Neural cell (in vitro differentiated cells): ENCODE measurements around the gene FGF12. TPM values are rescaled to one million over a fixed set of nuclear protein-coding genes. Genes with fewer than 3 reads are reported as not detected.

Experiments
- H2AFZ ChIP-seq: fragments of 200-600, 300-800 bp; sonication (generic), shearing (Covaris generic); 2 replicates; pipeline ENCODE4 v1.6.0; 2014; ENCODE audit warnings: low read depth, mild to moderate bottlenecking, antibody characterized with exemption, low read length, moderate library complexity
- H3F3A ChIP-seq: fragments of 200-600 bp; shearing (Covaris generic); 2 replicates; pipeline ENCODE4 v1.6.1; 2016; ENCODE audit warnings: mild to moderate bottlenecking, moderate library complexity, mixed read lengths, antibody characterized with exemption, low read length; ENCODE audit not compliant: insufficient read depth, poor library complexity, severe bottlenecking
- H3K27ac ChIP-seq: fragments of 200-600, 300-800 bp; sonication (generic), shearing (Covaris generic); 2 replicates; pipeline ENCODE4 v1.5.1; 2014; ENCODE audit warnings: mild to moderate bottlenecking, low read length, moderate library complexity
- H3K27me3 ChIP-seq: fragments of 300-800, 200-600 bp; sonication (generic), shearing (Covaris generic); 2 replicates; pipeline ENCODE4 v1.6.0; 2014; ENCODE audit warnings: mild to moderate bottlenecking, low read depth, low read length, moderate library complexity; ENCODE audit not compliant: insufficient read depth
- H3K36me3 ChIP-seq: fragments of 300-800, 200-600 bp; sonication (generic), shearing (Covaris generic); 2 replicates; pipeline ENCODE4 v1.5.1; 2014; ENCODE audit warnings: mild to moderate bottlenecking, antibody characterized with exemption, low read length, moderate library complexity; ENCODE audit not compliant: insufficient read depth
- H3K4me2 ChIP-seq: fragments of 300-800, 200-600 bp; sonication (generic), shearing (Covaris generic); 2 replicates; pipeline ENCODE4 v1.6.0; 2014; ENCODE audit warnings: mild to moderate bottlenecking, low read length
- H3K4me3 ChIP-seq: fragments of 300-800, 200-600 bp; sonication (generic), shearing (Covaris generic); 2 replicates; pipeline ENCODE4 v1.5.1; 2014; ENCODE audit warnings: mild to moderate bottlenecking, low read length, moderate library complexity
- H3K79me2 ChIP-seq: fragments of 200-600 bp; shearing (Covaris generic); replicated peaks from 2 replicates; pipeline ENCODE4 v1.6.0; 2014; ENCODE audit warnings: mild to moderate bottlenecking, low read length, moderate library complexity; ENCODE audit not compliant: insufficient read depth
- H3K9ac ChIP-seq: fragments of 300-800, 200-600 bp; sonication (generic), shearing (Covaris generic); 2 replicates; pipeline ENCODE4 v1.6.1; 2016; ENCODE audit warnings: mild to moderate bottlenecking, low read length, mixed read lengths
- H3K9me2 ChIP-seq: fragments of 200-600 bp; shearing (Covaris generic); 2 replicates; pipeline ENCODE4 v1.6.1; 2016; ENCODE audit warnings: mild to moderate bottlenecking, low read length, mixed read lengths; ENCODE audit not compliant: insufficient read depth
- H3K9me3 ChIP-seq: fragments of 200-600, 300-800 bp; sonication (generic), shearing (Covaris generic); 2 replicates; pipeline ENCODE4 v1.6.1; 2016; ENCODE audit warnings: mild to moderate bottlenecking, mixed run types, low read length, moderate library complexity, mixed read lengths
- H4K20me1 ChIP-seq: fragments of 200-600 bp; shearing (Covaris generic); 2 replicates; pipeline ENCODE4 v1.6.1; 2016; ENCODE audit warnings: mild to moderate bottlenecking, mixed run types; ENCODE audit not compliant: insufficient read depth
- CTCF ChIP-seq: fragments of 450-650 bp; IDR thresholded peaks from 2 replicates; pipeline ENCODE4 v1.5.1; 2014; ENCODE audit warnings: antibody characterized with exemption, mild to moderate bottlenecking, moderate library complexity; ENCODE audit not compliant: poor library complexity, severe bottlenecking
- EP300 ChIP-seq: fragments of 450-650 bp; conservative IDR thresholded peaks from 2 replicates; pipeline ENCODE4 v1.6.1; 2014; ENCODE audit warnings: antibody characterized with exemption, mild to moderate bottlenecking, moderate library complexity; ENCODE audit not compliant: poor library complexity, severe bottlenecking
- EZH2 ChIP-seq: fragments of 200-600, 300-800 bp; shearing (Covaris generic), sonication (generic); IDR thresholded peaks from 2 replicates; pipeline ENCODE4 v1.6.1; 2014; ENCODE audit warnings: antibody characterized with exemption, low read length, borderline replicate concordance, mild to moderate bottlenecking; ENCODE audit not compliant: insufficient read depth, poor library complexity, severe bottlenecking
- MXI1 ChIP-seq: fragments of 450-650 bp; conservative IDR thresholded peaks from 2 replicates; pipeline ENCODE4 v1.6.1; 2014; ENCODE audit warnings: antibody characterized with exemption, mild to moderate bottlenecking; ENCODE audit not compliant: poor library complexity, severe bottlenecking
- POLR2AphosphoS5 ChIP-seq: IDR thresholded peaks from 2 replicates; pipeline ENCODE4 v1.6.1; 2012
- RAD21 ChIP-seq: fragments of 450-650 bp; conservative IDR thresholded peaks from 2 replicates; pipeline ENCODE4 v1.6.1; 2014; ENCODE audit warnings: antibody characterized with exemption, mild to moderate bottlenecking, moderate library complexity
- REST ChIP-seq: IDR thresholded peaks from 2 replicates; pipeline ENCODE4 v1.6.1; 2012; ENCODE audit warnings: borderline replicate concordance
- SMC3 ChIP-seq: fragments of 450-650 bp; conservative IDR thresholded peaks from 2 replicates; pipeline ENCODE4 v1.6.1; 2014; ENCODE audit warnings: antibody characterized with exemption, mild to moderate bottlenecking, moderate library complexity; ENCODE audit not compliant: poor library complexity
- TAF1 ChIP-seq: IDR thresholded peaks from 2 replicates; pipeline ENCODE4 v1.6.1; 2012; ENCODE audit warnings: low read depth
- polyA plus RNA-seq: library from polyadenylated mRNA; depleted of rRNA; stranded (reverse); fragments of >200 nt; gene quantifications from 2 replicates; pipeline ENCODE4 v1.2.3, GENCODE V29; 2014

The FGF12 gene
- polyA plus RNA-seq, 1 donor from 2014 or later, result 4.8 TPM

- Histone ChIP-seq H3K79me2 (no peaks in the 10 kb centered on the region), H3K27ac (no peak overlapping the region), H2AFZ (no peak overlapping the region), H3K36me3 (no peaks in the 10 kb centered on the region), H3K4me2 (no peak overlapping the region), H3K27me3 (no peaks in the 10 kb centered on the region), H3F3A (no peaks in the 10 kb centered on the region), H3K9ac (no peak overlapping the region), H3K9me2 (no peaks in the 10 kb centered on the region), H3K4me3 (no peak overlapping the region), H4K20me1 (no peaks in the 10 kb centered on the region), H3K9me3 (no peaks in the 10 kb centered on the region)
- TF ChIP-seq SMC3 (no peak), REST (no peak), EZH2 (no peak), TAF1 (no peak), CTCF (no peak), POLR2AphosphoS5 (no peak), RAD21 (no peak), EP300 (no peak)
Observed at GRCh38 chr3:192422997-192423342, 304.4 kb downstream of the FGF12 start.

- Histone ChIP-seq H3K36me3 (no peaks in the 10 kb centered on the region), H3K9me3 (no peaks in the 10 kb centered on the region), H3K4me3 (no peak overlapping the region), H3K9ac (no peak overlapping the region), H3K27me3 (no peaks in the 10 kb centered on the region), H3K4me2 (no peak overlapping the region), H3K79me2 (no peaks in the 10 kb centered on the region), H3K9me2 (no peaks in the 10 kb centered on the region), H4K20me1 (no peaks in the 10 kb centered on the region), H3F3A (no peaks in the 10 kb centered on the region), H3K27ac (no peak overlapping the region), H2AFZ (no peak overlapping the region)
- TF ChIP-seq POLR2AphosphoS5, result no peak
- TF ChIP-seq SMC3, result no peak
- TF ChIP-seq REST, result no peak
- TF ChIP-seq EP300, result no peak
- TF ChIP-seq EZH2, result no peak
- TF ChIP-seq RAD21, result no peak
- TF ChIP-seq MXI1, result no peak
- no peak for TF ChIP-seq TAF1
- no peak for TF ChIP-seq CTCF
Observed at GRCh38 chr3:192422321-192422996, 304.9 kb downstream of the FGF12 start.
